Pulmonary artery endothelial cell (primary cell): Measurements from ENCODE around the gene HOMER2. TPM values are rescaled to one million over a fixed set of nuclear protein-coding genes. Genes with fewer than 3 reads are reported as not detected.

Experiments
- DNase-seq: peaks from one replicate; pipeline ENCODE4 v3.0.0-alpha.2; 2011; ENCODE audit warnings: low read depth, low spot score
- total RNA-seq: library from RNA; depleted of rRNA; stranded (reverse); fragments of >200 nt; gene quantifications from 2 replicates; pipeline ENCODE4 v1.2.3, GENCODE V29; 2014

Gene HOMER2
- total RNA-seq, 1 donor from 2014 or later, result 0.40 TPM

- no peak for DNase-seq
Measured at GRCh38 chr15:82803793-82804574, 148.5 kb downstream of the HOMER2 start.

- no peak for DNase-seq
Measured at GRCh38 chr15:82802497-82802896, 150.0 kb downstream of the HOMER2 start.

GRCh38 chr15:82799183-82799841 lies 153.2 kb downstream of the HOMER2 start:
- DNase-seq, result no peak

Other genes starting within 250 kb of the HOMER2 start
- gene AP3B2, start 242.8 kb downstream of the HOMER2 start, total RNA-seq, result not detected in 2 replicates
- not detected in 2 replicates for gene FSD2, start 146.7 kb downstream of the HOMER2 start, total RNA-seq
- gene WHAMM, start 143.1 kb downstream of the HOMER2 start, total RNA-seq, result 3.2 and 5.8 TPM in 2 replicates
- gene RAMAC, start 33.5 kb upstream of the HOMER2 start, total RNA-seq, result 23.2 and 28.3 TPM in 2 replicates
- gene C15orf40, start 58.9 kb upstream of the HOMER2 start, total RNA-seq, result 10.6 and 17.5 TPM in 2 replicates
- 115 and 126 TPM in 2 replicates for gene BTBD1, start 114.5 kb upstream of the HOMER2 start, total RNA-seq
- gene TM6SF1, start 154.9 kb upstream of the HOMER2 start, total RNA-seq, result 35.1 and 46.6 TPM in 2 replicates